Measurements from ENCODE around the gene AP3S2.

- TF ChIP-seq YY1 (IDR thresholded peaks at IDR 0.05; ENCODE audit: insufficient read depth, insufficient read length) (no peak), ZNF274 (IDR thresholded peaks at IDR 0.05; ENCODE audit: low read depth, low read length) (no peak)
Measured at GRCh38 chr15:89928421-89928820, 34.6 kb upstream of the AP3S2 start.

Data from NT2/D1 (cell line).